HG03025 (cell line): ENCODE data around the gene EGFL6.
A peak's percentile ranks its signal among the peaks of the same experiment; 100 is the strongest.
"Not testable (repeated sequence)": the region's sequence is repeated elsewhere in the genome, so short reads cannot be mapped to it uniquely, and the experiment has no call there.

Experiments used
- ATAC-seq: cut with Tn5 transposase; IDR thresholded peaks from one replicate; pipeline ENCODE4 v1.9.1; 2021; ENCODE audit warnings: mild to moderate bottlenecking, moderate library complexity; ENCODE audit not compliant: unreplicated experiment, low FRiP score

The EGFL6 gene

GRCh38 chrX:13649838-13650237 is 80.4 kb downstream of the EGFL6 start:
- ATAC-seq = no peak

- ATAC-seq = no peak
These were observed 80.9 kb downstream of the EGFL6 start for GRCh38 chrX:13650318-13650717.

GRCh38 chrX:13651150-13651549 is 81.7 kb downstream of the EGFL6 start:
- ATAC-seq = no peak

GRCh38 chrX:13652287-13652793 is 82.9 kb downstream of the EGFL6 start:
- no peak for ATAC-seq

- ATAC-seq = peak; percentile 98
These were observed 83.7 kb downstream of the EGFL6 start, which contains the start of gene TCEANC for GRCh38 chrX:13652850-13653693. Gene TCEANC (plus strand): TSS chrX:13653141. CDS start chrX:13662509, 9,368 bp downstream.

- no peak for ATAC-seq
These were observed 84.7 kb downstream of the EGFL6 start for GRCh38 chrX:13654116-13654515.

GRCh38 chrX:13655674-13656073 is 86.3 kb downstream of the EGFL6 start:
- no peak for ATAC-seq

- ATAC-seq = no peak
These were observed 89.2 kb downstream of the EGFL6 start for GRCh38 chrX:13658602-13659001.

GRCh38 chrX:13659063-13659462 is 89.7 kb downstream of the EGFL6 start:
- no peak for ATAC-seq

GRCh38 chrX:13661735-13662288 is 92.4 kb downstream of the EGFL6 start:
- no peak for ATAC-seq

GRCh38 chrX:13662355-13662791 is 93.0 kb downstream of the EGFL6 start:
- no peak for ATAC-seq

- no peak for ATAC-seq
These were observed 94.6 kb downstream of the EGFL6 start for GRCh38 chrX:13664020-13664419.

- ATAC-seq = no peak
These were observed 97.4 kb downstream of the EGFL6 start for GRCh38 chrX:13666836-13667235.

- ATAC-seq = no peak
These were observed 98.5 kb downstream of the EGFL6 start for GRCh38 chrX:13667919-13668318.

GRCh38 chrX:13669246-13669737 is 99.9 kb downstream of the EGFL6 start:
- ATAC-seq = peak; percentile 51

- not testable (repeated sequence) for ATAC-seq
These were observed 100.4 kb downstream of the EGFL6 start for GRCh38 chrX:13669755-13670154.

- ATAC-seq = no peak
These were observed 100.8 kb downstream of the EGFL6 start for GRCh38 chrX:13670197-13670596.

GRCh38 chrX:13673016-13673415 is 103.6 kb downstream of the EGFL6 start:
- no peak for ATAC-seq

- ATAC-seq = no peak
These were observed 107.5 kb downstream of the EGFL6 start for GRCh38 chrX:13676885-13677284.

- not testable (repeated sequence) for ATAC-seq
These were observed 110.3 kb downstream of the EGFL6 start for GRCh38 chrX:13679700-13680099.

GRCh38 chrX:13681595-13681994 is 112.2 kb downstream of the EGFL6 start:
- ATAC-seq = no peak
